Measurements from ENCODE around the gene D2HGDH. TPM values are rescaled to one million over a fixed set of nuclear protein-coding genes. Genes with fewer than 3 reads are reported as not detected.

Gene D2HGDH
- total and polyA plus RNA-seq, 10 of the 15 experiments (the other 5 are each of a cell fraction or from before 2014, with no cell fraction given), result 0.52 to 32.1 (median 11.0) TPM

DNA sequence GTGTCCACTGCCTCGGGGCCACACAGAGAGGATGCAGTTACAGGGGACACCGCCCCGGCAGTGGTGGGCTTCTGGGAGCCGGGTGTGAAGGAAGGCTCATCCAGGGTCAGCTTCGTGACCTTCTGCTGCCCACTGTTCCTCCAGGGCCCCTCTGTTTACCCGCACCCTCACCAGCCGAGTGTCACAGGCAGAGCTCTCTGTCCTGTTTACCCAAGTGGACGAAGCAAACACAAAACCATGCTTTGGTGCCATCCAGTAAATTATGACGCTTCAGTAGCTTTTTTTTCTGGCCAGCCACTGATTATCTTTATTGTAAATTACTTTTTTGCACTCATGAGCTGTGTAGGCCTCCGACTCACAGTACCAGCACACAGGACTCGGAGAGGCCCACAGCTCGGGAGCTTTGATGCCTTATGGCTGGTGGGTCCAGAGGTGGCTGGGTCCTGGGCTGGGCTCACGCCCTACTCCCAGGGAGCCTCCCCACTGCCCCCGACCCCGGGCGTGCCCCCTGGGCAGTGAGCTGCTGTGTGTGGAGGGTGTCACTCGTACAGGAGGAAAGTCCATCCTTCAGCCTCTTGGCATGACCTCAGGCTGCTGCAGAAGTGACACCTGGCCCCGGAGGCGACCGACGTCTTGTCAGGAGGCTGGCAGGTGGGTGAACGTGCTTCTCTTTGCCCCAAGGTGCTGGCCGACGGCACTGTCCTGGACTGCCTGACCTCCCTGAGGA is 9.8 kb downstream of the D2HGDH start:
- TF ChIP-seq GATAD2B (conservative IDR thresholded peaks at IDR 0.05; ENCODE audit: low read depth) (no peak), ESRRA (IDR thresholded peaks at IDR 0.05; ENCODE audit: low read length) (no peak), PML (IDR thresholded peaks at IDR 0.05; ENCODE audit: low read length) (no peak), NFYB (IDR thresholded peaks at IDR 0.05; ENCODE audit: insufficient read depth, low read depth, low read length) (no peak), EGR1 (IDR thresholded peaks at IDR 0.05; ENCODE audit: borderline replicate concordance in 1 of 2, low read depth in 2 of 2, low read length in 2 of 2) (no peak), KLF5 (IDR thresholded peaks at IDR 0.05; ENCODE audit: partially characterized antibody) (no peak), SUZ12 (IDR thresholded peaks at IDR 0.05; ENCODE audit: unreplicated experiment) (no peak), YY1 (IDR thresholded peaks at IDR 0.05; ENCODE audit: low read depth, low read length) (no peak), SMAD5 (IDR thresholded peaks at IDR 0.05; ENCODE audit: low read depth) (no peak)
- ATAC-seq (no peak), DNase-seq (ENCODE audit: low read depth, low spot score) (no peak), FAIRE-seq (no peak)
- Histone ChIP-seq H3K27ac (ENCODE audit: control insufficient read depth, insufficient read depth) (no peak overlapping the region), H3K36me3 (ENCODE audit: control insufficient read depth in 2 of 2, insufficient read depth in 2 of 2, low read length in 1 of 2) (peaks cover 2 to 10% of the 10 kb centered on the region in 2 experiments), H2AFZ (ENCODE audit: control insufficient read depth, low read depth, low read length) (no peak overlapping the region), H3K4me2 (ENCODE audit: control insufficient read depth, insufficient read depth) (no peak overlapping the region), H3K4me3 (no peak overlapping the region), H4K20me1 (ENCODE audit: control insufficient read depth, insufficient read depth) (no peaks in the 10 kb centered on the region), H3K9ac (ENCODE audit: control insufficient read depth, insufficient read depth, low read length) (no peak overlapping the region), H3K27me3 (replicated peaks in 1 of 2; ENCODE audit: control insufficient read depth in 2 of 2, insufficient read depth in 2 of 2, low read length in 1 of 2) (no peaks in the 10 kb centered on the region), H3K79me2 (ENCODE audit: control insufficient read depth, insufficient read depth, low read length) (peaks cover 3% of the 10 kb centered on the region; the same call in 1 of the 2 replicates), H3K4me1 (ENCODE audit: control insufficient read depth, insufficient read depth, low read length) (peaks cover 5% of the 10 kb centered on the region; the same call in 1 of the 2 replicates), H3K9me3 (replicated peaks; ENCODE audit: control insufficient read depth, insufficient read depth, low read length) (no peaks in the 10 kb centered on the region; the same call in 2 of the 3 replicates)
- RAD21 ChIA-PET (ENCODE audit: unreplicated experiment), result interaction anchor here (0.8 kb wide), 1 partner anchor 42 kb away, joined by 3 read pairs; the partner anchor contains the start of gene ING5
- SMC1A ChIA-PET (ENCODE audit: uncharacterized antibody, unreplicated experiment), result no interaction called here
- intact Hi-C loops (cut with micrococcal nuclease; ENCODE audit: unreplicated experiment), result no loop called here
- in situ Hi-C loops (cut with MboI), result no loop called here
- 94% methylated on average over 24 of the region's 24 CpGs for WGBS (ENCODE audit: insufficient coverage, insufficient replicate concordance, low lambda C conversion rate, missing lambda C conversion rate)
- CTCF ChIA-PET, result no interaction called here
- BruUV-seq (replicated peaks), result no TSS peak
- POLR2A ChIA-PET, result no interaction called here
